Activated CD4-positive, alpha-beta T cell treated with anti-CD3 and anti-CD28 coated beads for 24 hours (primary cell): ENCODE results near the gene RTEL1.
"Not testable (repeated sequence)": the region's sequence is repeated elsewhere in the genome, so short reads cannot be mapped to it uniquely, and the experiment has no call there.

Experiments
- DNase-seq, 2 donors: peaks; one replicate each; pipeline ENCODE4 v3.0.0-alpha.2; 2020; ENCODE audit warnings: low read depth in 2 of 2

RTEL1 gene, protein sequence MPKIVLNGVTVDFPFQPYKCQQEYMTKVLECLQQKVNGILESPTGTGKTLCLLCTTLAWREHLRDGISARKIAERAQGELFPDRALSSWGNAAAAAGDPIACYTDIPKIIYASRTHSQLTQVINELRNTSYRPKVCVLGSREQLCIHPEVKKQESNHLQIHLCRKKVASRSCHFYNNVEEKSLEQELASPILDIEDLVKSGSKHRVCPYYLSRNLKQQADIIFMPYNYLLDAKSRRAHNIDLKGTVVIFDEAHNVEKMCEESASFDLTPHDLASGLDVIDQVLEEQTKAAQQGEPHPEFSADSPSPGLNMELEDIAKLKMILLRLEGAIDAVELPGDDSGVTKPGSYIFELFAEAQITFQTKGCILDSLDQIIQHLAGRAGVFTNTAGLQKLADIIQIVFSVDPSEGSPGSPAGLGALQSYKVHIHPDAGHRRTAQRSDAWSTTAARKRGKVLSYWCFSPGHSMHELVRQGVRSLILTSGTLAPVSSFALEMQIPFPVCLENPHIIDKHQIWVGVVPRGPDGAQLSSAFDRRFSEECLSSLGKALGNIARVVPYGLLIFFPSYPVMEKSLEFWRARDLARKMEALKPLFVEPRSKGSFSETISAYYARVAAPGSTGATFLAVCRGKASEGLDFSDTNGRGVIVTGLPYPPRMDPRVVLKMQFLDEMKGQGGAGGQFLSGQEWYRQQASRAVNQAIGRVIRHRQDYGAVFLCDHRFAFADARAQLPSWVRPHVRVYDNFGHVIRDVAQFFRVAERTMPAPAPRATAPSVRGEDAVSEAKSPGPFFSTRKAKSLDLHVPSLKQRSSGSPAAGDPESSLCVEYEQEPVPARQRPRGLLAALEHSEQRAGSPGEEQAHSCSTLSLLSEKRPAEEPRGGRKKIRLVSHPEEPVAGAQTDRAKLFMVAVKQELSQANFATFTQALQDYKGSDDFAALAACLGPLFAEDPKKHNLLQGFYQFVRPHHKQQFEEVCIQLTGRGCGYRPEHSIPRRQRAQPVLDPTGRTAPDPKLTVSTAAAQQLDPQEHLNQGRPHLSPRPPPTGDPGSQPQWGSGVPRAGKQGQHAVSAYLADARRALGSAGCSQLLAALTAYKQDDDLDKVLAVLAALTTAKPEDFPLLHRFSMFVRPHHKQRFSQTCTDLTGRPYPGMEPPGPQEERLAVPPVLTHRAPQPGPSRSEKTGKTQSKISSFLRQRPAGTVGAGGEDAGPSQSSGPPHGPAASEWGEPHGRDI (N-terminal part only)

GRCh38 chr20:63657937-63658748, at the start of gene RTEL1:
Gene RTEL1 (plus strand): TSS chr20:63658312. CDS start chr20:63659403, 1,091 bp downstream.
- DNase-seq, result peak; percentile 78 to 79

DNA sequence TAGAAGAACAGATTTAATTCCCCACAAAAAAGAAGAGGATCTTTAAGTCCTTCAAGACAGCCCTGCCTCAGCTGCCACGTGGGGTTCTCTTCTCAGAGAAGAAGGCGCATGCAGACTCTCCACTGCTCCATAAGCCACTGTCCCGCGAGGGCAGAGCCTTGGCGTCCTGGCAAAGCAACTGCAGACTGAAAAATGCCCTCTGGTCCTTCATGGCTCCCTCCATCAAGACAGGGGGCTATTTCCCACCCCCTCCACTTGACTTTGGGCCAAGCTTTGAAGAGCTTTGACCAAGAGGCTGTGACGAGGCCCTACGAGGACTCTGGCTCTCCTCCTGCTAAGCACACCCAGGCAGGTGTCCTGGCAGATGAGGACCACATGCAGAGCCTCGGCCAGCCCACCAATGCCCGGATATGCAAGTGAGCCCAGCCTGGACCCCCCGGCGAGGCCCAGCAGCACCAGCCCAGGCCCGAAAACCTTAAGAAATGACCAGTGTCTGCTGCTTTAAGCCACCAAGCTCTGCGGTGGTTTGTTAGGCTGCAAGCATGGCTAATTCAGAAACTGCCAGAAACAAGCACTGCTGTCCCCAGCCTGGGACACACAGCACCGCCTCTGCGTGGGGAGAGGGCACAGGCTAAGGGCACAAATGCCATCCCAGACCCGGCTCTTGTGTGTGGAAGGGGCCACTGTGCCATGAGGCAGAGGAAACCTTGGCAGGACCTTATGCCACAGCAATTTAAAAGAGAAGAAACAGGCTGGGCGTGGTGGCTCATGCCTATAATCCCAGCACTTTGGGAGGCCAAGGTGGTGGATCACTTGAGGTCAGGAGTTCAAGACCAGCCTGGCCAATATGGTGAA, 47.3 kb upstream of the RTEL1 start:
- no peak for DNase-seq

DNA sequence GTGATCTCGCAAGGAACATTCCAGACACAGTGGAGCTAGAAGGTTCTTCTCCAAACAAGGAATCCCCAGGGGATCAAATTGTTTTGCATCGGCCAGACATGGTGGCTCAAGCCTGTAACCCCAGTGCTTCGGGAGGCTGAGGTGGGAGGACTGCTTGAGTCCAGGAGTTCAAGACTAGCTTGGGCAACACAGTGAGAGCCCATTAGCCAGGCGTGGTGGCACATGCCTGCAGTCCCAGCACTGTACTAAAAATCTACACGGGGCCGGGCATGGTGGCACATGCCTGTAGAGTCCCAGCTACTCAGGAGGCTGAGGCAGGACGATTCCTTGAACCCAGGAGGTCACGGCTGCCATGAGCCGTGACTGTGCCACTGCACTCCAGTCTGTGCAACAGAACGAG, 46.5 kb upstream of the RTEL1 start:
- no peak for DNase-seq

- DNase-seq, result no peak
Measured at GRCh38 chr20:63612276-63612931, 45.7 kb upstream of the RTEL1 start.

GRCh38 chr20:63613863-63614594, 44.1 kb upstream of the RTEL1 start:
- DNase-seq, result not testable (repeated sequence)

DNA sequence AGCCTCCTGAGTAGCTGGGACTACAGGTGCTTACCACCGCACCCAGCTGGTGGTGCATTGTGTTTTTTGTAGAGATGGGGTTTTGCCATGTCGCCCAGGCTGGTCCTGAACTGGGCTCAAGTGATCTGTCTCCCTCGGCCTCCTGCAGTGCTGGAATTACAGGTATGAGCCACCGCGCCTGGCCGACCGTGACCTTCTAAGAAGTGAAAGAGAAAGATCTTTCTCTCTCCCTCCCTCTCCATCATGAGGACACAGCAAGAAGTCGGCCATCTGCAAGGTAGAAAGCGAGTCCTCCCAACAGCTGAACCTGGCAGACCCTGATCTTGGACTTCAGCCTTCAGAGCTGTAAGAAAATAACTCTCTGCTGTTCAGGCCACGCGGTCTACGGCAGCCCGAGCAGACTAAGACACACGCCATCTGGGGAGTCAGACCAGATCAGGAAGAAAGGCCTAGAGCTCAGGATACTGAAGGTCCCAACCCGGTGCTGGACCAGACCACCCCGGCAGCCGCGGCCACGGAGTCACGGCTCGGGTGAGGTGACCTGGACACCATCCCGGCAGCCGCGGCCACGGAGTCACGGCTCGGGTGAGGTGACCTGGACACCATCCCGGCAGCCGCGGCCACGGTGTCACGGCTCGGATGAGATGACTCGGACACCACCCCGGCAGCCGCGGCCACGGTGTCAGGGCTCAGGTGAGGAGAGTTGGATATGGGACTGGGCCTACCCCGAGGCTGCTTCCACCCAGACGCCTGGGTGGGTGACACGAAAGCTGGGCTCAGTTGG, 40.8 kb upstream of the RTEL1 start:
- DNase-seq, result no peak

GRCh38 chr20:63617876-63618265, 40.2 kb upstream of the RTEL1 start:
- DNase-seq, result no peak

GRCh38 chr20:63618291-63618980, 39.7 kb upstream of the RTEL1 start:
- DNase-seq, result no peak

GRCh38 chr20:63619086-63619485, 39.0 kb upstream of the RTEL1 start:
- no peak for DNase-seq

DNA sequence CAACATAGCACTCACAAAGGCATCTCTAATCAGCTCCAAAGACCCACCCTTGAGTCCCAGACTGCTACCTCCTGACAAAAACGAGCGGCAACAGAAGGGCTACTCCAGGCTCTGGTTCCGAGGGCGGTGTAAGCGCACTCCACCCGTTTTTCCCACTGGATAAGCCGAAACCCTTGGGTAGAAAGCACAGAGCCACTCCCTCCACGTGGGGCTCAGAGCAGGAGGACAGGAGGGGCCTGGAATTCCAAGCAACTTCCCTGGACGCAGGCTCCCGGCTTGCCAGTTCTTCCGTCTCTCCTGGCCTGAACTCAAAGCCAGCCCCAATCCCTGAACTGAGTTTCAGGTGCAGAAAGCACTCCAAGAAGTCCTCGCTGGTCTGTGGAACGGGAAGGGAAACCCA, 38.6 kb upstream of the RTEL1 start:
- no peak for DNase-seq

DNA sequence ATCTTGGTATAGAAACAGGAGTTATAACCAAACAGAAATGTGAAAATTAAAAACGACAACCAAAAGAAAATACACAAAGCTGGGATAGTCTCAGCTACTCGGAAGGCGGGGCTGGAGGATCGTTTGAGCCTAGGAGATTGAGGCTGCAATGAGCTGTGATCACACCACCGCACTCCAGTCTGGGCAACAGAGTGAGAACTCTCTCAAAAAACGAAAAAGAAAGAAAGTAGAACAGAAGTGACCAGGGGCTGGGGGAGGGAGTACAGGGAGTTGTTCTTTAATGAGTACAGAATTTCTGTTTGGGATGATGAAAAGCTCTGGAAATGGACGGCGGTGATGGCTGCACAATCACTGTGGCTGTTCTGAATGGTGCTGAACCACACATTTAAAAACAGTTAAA, 37.1 kb upstream of the RTEL1 start:
- no peak for DNase-seq

DNA sequence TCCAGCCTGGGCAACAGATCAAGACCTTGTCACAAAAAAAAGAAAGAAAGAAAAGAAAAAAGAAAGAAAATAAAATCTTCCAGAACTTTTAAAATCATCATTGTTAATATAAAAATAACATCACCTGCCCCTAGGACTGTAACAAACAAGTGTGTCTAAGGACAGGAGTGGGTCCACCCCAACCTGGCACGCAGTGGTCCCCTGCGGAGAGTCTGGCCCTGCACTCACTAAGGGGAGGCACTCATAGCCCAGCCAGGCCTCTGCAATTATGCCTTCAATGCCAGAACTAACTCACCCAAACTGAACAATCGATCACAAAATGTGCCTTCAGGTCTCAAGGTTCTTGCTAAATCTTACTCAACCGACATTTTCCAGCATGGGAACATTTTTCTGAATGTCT, 36.0 kb upstream of the RTEL1 start:
- no peak for DNase-seq

DNA sequence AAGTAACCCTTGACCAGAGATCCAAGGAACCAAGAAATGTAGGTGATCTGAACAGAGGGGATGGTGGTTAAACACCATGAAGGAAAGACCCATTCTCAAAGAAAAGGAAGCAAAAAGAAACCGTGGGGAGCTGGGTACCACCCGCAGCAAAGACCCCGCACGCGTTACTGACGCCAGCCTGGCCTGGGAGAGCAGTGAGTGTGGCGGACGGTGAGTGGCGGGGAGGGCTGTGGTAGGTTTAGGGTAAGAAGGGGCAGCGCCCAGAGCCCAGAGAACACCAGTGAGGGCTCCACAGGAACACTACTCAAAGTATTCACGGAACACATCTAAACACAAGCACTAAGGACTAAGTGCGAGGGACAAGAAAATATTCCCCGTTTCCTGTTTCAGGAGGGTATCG, 35.4 kb upstream of the RTEL1 start:
- no peak for DNase-seq

GRCh38 chr20:63624486-63624885, 33.6 kb upstream of the RTEL1 start:
- no peak for DNase-seq

GRCh38 chr20:63625771-63626423, 32.2 kb upstream of the RTEL1 start:
- DNase-seq, result no peak

- DNase-seq, result peak in 1 of 2 donors; percentile 57
Measured at GRCh38 chr20:63626424-63627128, 31.5 kb upstream of the RTEL1 start, which contains the start of gene GMEB2. Gene GMEB2 (minus strand): TSS chr20:63627101. CDS start chr20:63619397, 7,704 bp downstream.
